GM23338 (cell line): ENCODE results near the gene C9orf85. TPM values are rescaled to one million over a fixed set of nuclear protein-coding genes. Genes with fewer than 3 reads are reported as not detected.

Experiments used
- ATAC-seq: fragments of 200-7000 bp; cut with Tn5 transposase; 3 replicates; pipeline ENCODE4 v1.9.1; 2020
- DNase-seq: peaks from one replicate; pipeline ENCODE4 v3.0.0-alpha.2; 2015; ENCODE audit warnings: low spot score
- H2AFZ ChIP-seq: fragments of 200-600 bp; sonication (generic); 2 replicates; pipeline ENCODE4 v1.8.0; 2016; ENCODE audit warnings: antibody characterized with exemption, mild to moderate bottlenecking, moderate library complexity
- H3F3A ChIP-seq: fragments of 200-600 bp; sonication (generic); replicated peaks from 2 replicates; pipeline ENCODE4 v1.8.0; 2017; ENCODE audit warnings: antibody characterized with exemption, mixed run types, low read depth
- H3K27ac ChIP-seq: fragments of 200-600 bp; sonication (generic); 2 replicates; pipeline ENCODE4 v1.6.1; 2016; ENCODE audit warnings: low read depth
- H3K27me3 ChIP-seq: fragments of 200-600 bp; sonication (generic); 2 replicates; pipeline ENCODE4 v1.8.0; 2016; ENCODE audit warnings: mild to moderate bottlenecking, mixed run types, moderate library complexity; ENCODE audit not compliant: insufficient read depth
- H3K36me3 ChIP-seq: fragments of 200-600 bp; sonication (generic); 2 replicates; pipeline ENCODE4 v1.8.0; 2016; ENCODE audit warnings: mild to moderate bottlenecking; ENCODE audit not compliant: insufficient read depth
- H3K4me1 ChIP-seq: fragments of 200-600 bp; sonication (generic); 2 replicates; pipeline ENCODE4 v1.8.0; 2016; ENCODE audit warnings: mild to moderate bottlenecking, moderate library complexity; ENCODE audit not compliant: insufficient read depth
- H3K4me2 ChIP-seq: fragments of 200-600 bp; sonication (generic); 2 replicates; pipeline ENCODE4 v1.7.1; 2017; ENCODE audit warnings: mixed run types
- H3K4me3 ChIP-seq: fragments of 200-600 bp; sonication (generic); 2 replicates; pipeline ENCODE4 v1.6.1; 2016; ENCODE audit warnings: mixed run types
- H3K79me2 ChIP-seq: fragments of 200-600 bp; sonication (generic); replicated peaks from 2 replicates; pipeline ENCODE4 v1.8.0; 2017; ENCODE audit warnings: mild to moderate bottlenecking; ENCODE audit not compliant: insufficient read depth
- H3K9me2 ChIP-seq: fragments of 200-600 bp; sonication (generic); 2 replicates; pipeline ENCODE4 v1.8.0; 2017; ENCODE audit not compliant: insufficient read depth
- H4K20me1 ChIP-seq: fragments of 200-600 bp; sonication (generic); replicated peaks from 2 replicates; pipeline ENCODE4 v1.8.0; 2017; ENCODE audit warnings: mild to moderate bottlenecking; ENCODE audit not compliant: insufficient read depth
- H3K27ac Mint-ChIP-seq: 2 replicates; pipeline ENCODE4 v1.8.0; 2020; ENCODE audit warnings: inconsistent platforms, mild to moderate bottlenecking, moderate library complexity, mixed read lengths
- H3K27me3 Mint-ChIP-seq: 3 replicates; pipeline ENCODE4 v1.8.0; 2022; ENCODE audit warnings: low read depth, mild to moderate bottlenecking, moderate library complexity, mixed read lengths, inconsistent platforms; ENCODE audit not compliant: insufficient read depth, poor library complexity
- H3K36me3 Mint-ChIP-seq: 3 replicates; pipeline ENCODE4 v1.8.0; 2021; ENCODE audit warnings: low read depth, mild to moderate bottlenecking, inconsistent platforms, moderate library complexity, mixed read lengths
- H3K4me1 Mint-ChIP-seq: 3 replicates; pipeline ENCODE4 v1.8.0; 2020; ENCODE audit warnings: mild to moderate bottlenecking, inconsistent platforms, mixed read lengths
- H3K4me3 Mint-ChIP-seq: 3 replicates; pipeline ENCODE4 v1.8.0; 2021; ENCODE audit warnings: moderate library complexity, mild to moderate bottlenecking, inconsistent platforms, mixed read lengths
- H3K9me3 Mint-ChIP-seq: 3 replicates; pipeline ENCODE4 v1.8.0; 2020; ENCODE audit warnings: moderate library complexity, mild to moderate bottlenecking, inconsistent platforms, mixed read lengths
- CREB1 ChIP-seq: fragments of 250-450 bp; sonication (Bioruptor Pico); IDR thresholded peaks from 2 replicates; pipeline ENCODE4 v1.5.0; 2020; ENCODE audit warnings: low read depth, mild to moderate bottlenecking, moderate library complexity
- EZH2 ChIP-seq: fragments of 200-600 bp; sonication (generic); IDR thresholded peaks from one replicate; pipeline ENCODE4 v1.8.0; 2017; ENCODE audit warnings: antibody characterized with exemption, mild to moderate bottlenecking, low read depth; ENCODE audit not compliant: unreplicated experiment
- EZH2phosphoT487 ChIP-seq: fragments of 200-600 bp; sonication (generic); IDR thresholded peaks from one replicate; pipeline ENCODE4 v1.8.1; 2018; ENCODE audit warnings: antibody characterized with exemption; ENCODE audit not compliant: unreplicated experiment
- STAT1 ChIP-seq: IDR thresholded peaks from one replicate; pipeline ENCODE4 v1.6.1; 2016; ENCODE audit warnings: antibody characterized with exemption; ENCODE audit not compliant: unreplicated experiment
- ZNF114 ChIP-seq: fragments of 250-450 bp; sonication (Bioruptor Pico); IDR thresholded peaks from 2 replicates; pipeline ENCODE4 v1.5.0; 2020; ENCODE audit warnings: mild to moderate bottlenecking, moderate library complexity
- polyA plus RNA-seq: library from polyadenylated mRNA; unstranded; fragments of >200 nt; fragmentation: Nextera tagmentation; extraction: Ambion mirVana; gene quantifications from 2 replicates; pipeline ENCODE4 v1.2.1, GENCODE V29; 2016
- total RNA-seq: library from RNA; depleted of rRNA; stranded (reverse); fragments of >200 nt; shearing (Covaris generic); gene quantifications from 2 replicates; pipeline ENCODE4 v1.2.3, GENCODE V29; 2014
- TF ChIP-seq, protein P1 (sequence below): fragments of 250-450 bp; sonication (Bioruptor Pico); IDR thresholded peaks from 2 replicates; pipeline ENCODE4 v1.5.0; 2020; ENCODE audit warnings: mild to moderate bottlenecking, moderate library complexity
- TF ChIP-seq, protein P2 (sequence below): IDR thresholded peaks from 2 replicates; pipeline ENCODE4 v1.6.1; 2016; ENCODE audit warnings: antibody characterized with exemption
- TF ChIP-seq, protein P3 (sequence below): IDR thresholded peaks from one replicate; pipeline ENCODE4 v1.6.1; 2018; ENCODE audit warnings: antibody characterized with exemption; ENCODE audit not compliant: unreplicated experiment
- TF ChIP-seq, protein P4 (sequence below), 2 experiments: fragments of 200-600 bp in 1 of 2; sonication (generic) in 1 of 2; conservative IDR thresholded peaks; 2 replicates each; pipeline versions ENCODE4 v1.5.1 to v1.6.1; 2016 to 2017; ENCODE audit warnings: antibody characterized with exemption in 2 of 2, low read depth in 2 of 2, mild to moderate bottlenecking in 2 of 2, moderate library complexity in 1 of 2

Gene C9orf85
- total and polyA plus RNA-seq, 2 experiments from 2014 or later: 10.3 to 20.8 TPM

DNA sequence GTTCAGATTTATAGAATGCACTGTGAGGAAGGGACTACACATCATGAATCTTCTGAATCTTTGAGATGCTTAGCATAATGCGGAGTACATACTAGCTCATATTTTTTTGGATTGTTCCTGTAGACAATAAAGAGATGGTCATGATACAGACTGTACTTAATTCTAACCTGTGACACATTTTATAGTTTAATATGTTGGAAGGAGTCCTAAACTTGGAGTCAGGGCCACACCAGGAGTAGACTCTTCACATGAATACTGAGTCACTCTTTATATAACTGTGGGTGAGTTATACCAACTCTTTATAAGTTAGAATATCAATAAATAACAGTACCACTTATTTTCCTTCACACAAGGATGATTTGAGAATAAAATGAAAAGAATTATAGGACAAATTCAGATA, 16.9 kb downstream of the C9orf85 start (continued):
- TF ChIP-seq, protein P1, sequence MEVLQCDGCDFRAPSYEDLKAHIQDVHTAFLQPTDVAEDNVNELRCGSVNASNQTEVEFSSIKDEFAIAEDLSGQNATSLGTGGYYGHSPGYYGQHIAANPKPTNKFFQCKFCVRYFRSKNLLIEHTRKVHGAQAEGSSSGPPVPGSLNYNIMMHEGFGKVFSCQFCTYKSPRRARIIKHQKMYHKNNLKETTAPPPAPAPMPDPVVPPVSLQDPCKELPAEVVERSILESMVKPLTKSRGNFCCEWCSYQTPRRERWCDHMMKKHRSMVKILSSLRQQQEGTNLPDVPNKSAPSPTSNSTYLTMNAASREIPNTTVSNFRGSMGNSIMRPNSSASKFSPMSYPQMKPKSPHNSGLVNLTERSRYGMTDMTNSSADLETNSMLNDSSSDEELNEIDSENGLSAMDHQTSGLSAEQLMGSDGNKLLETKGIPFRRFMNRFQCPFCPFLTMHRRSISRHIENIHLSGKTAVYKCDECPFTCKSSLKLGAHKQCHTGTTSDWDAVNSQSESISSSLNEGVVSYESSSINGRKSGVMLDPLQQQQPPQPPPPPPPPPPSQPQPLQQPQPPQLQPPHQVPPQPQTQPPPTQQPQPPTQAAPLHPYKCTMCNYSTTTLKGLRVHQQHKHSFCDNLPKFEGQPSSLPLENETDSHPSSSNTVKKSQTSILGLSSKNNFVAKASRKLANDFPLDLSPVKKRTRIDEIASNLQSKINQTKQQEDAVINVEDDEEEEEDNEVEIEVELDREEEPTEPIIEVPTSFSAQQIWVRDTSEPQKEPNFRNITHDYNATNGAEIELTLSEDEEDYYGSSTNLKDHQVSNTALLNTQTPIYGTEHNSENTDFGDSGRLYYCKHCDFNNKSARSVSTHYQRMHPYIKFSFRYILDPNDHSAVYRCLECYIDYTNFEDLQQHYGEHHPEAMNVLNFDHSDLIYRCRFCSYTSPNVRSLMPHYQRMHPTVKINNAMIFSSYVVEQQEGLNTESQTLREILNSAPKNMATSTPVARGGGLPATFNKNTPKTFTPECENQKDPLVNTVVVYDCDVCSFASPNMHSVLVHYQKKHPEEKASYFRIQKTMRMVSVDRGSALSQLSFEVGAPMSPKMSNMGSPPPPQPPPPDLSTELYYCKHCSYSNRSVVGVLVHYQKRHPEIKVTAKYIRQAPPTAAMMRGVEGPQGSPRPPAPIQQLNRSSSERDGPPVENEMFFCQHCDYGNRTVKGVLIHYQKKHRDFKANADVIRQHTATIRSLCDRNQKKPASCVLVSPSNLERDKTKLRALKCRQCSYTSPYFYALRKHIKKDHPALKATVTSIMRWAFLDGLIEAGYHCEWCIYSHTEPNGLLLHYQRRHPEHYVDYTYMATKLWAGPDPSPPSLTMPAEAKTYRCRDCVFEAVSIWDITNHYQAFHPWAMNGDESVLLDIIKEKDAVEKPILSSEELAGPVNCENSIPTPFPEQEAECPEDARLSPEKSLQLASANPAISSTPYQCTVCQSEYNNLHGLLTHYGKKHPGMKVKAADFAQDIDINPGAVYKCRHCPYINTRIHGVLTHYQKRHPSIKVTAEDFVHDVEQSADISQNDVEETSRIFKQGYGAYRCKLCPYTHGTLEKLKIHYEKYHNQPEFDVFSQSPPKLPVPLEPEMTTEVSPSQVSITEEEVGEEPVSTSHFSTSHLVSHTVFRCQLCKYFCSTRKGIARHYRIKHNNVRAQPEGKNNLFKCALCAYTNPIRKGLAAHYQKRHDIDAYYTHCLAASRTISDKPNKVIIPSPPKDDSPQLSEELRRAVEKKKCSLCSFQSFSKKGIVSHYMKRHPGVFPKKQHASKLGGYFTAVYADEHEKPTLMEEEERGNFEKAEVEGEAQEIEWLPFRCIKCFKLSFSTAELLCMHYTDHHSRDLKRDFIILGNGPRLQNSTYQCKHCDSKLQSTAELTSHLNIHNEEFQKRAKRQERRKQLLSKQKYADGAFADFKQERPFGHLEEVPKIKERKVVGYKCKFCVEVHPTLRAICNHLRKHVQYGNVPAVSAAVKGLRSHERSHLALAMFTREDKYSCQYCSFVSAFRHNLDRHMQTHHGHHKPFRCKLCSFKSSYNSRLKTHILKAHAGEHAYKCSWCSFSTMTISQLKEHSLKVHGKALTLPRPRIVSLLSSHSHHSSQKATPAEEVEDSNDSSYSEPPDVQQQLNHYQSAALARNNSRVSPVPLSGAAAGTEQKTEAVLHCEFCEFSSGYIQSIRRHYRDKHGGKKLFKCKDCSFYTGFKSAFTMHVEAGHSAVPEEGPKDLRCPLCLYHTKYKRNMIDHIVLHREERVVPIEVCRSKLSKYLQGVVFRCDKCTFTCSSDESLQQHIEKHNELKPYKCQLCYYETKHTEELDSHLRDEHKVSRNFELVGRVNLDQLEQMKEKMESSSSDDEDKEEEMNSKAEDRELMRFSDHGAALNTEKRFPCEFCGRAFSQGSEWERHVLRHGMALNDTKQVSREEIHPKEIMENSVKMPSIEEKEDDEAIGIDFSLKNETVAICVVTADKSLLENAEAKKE (CRISPR knock-in tag): no peak
- TF ChIP-seq STAT1: no peak
- TF ChIP-seq EZH2: no peak

DNA sequence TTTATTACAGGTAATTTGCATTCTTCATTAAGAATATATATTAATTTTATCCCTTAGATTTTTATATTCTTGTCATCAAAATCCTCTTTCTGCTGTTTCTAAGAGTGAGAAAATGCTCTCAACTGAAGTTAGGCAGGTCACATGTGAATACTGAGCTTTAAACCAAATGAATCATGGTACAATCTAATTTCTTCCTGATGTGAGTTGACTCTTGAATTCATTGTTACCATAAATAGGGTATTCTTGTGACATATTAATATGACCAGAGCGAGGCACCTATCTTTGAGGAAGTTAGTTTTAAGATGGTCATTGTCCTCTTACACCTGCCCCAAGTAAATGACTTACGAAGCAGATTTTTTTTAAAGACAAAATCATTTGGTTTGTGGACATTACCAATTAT, 17.4 kb downstream of the C9orf85 start:
- Histone ChIP-seq H3K4me2 (no peak overlapping the region), H3K27me3 (no peaks in the 10 kb centered on the region), H3K4me1 (peaks cover 34% of the 10 kb centered on the region), H3K36me3 (no peaks in the 10 kb centered on the region), H3K4me3 (no peak overlapping the region), H3K79me2 (peaks cover 94% of the 10 kb centered on the region), H2AFZ (no peak overlapping the region), H3F3A (no peaks in the 10 kb centered on the region), H4K20me1 (no peaks in the 10 kb centered on the region), H3K27ac (no peak overlapping the region), H3K9me2 (no peaks in the 10 kb centered on the region)
- H3K27ac Mint-ChIP-seq: no peak overlapping the region
- H3K36me3 Mint-ChIP-seq: peaks cover 4% of the 10 kb centered on the region; the same call in 2 of the 3 replicates
- no peaks in the 10 kb centered on the region for H3K27me3 Mint-ChIP-seq
- no peak for ATAC-seq
- H3K4me1 Mint-ChIP-seq: peaks cover 29% of the 10 kb centered on the region
- H3K9me3 Mint-ChIP-seq: no peaks in the 10 kb centered on the region
- TF ChIP-seq, protein P2, sequence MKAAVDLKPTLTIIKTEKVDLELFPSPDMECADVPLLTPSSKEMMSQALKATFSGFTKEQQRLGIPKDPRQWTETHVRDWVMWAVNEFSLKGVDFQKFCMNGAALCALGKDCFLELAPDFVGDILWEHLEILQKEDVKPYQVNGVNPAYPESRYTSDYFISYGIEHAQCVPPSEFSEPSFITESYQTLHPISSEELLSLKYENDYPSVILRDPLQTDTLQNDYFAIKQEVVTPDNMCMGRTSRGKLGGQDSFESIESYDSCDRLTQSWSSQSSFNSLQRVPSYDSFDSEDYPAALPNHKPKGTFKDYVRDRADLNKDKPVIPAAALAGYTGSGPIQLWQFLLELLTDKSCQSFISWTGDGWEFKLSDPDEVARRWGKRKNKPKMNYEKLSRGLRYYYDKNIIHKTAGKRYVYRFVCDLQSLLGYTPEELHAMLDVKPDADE: no peak
- TF ChIP-seq, protein P3, sequence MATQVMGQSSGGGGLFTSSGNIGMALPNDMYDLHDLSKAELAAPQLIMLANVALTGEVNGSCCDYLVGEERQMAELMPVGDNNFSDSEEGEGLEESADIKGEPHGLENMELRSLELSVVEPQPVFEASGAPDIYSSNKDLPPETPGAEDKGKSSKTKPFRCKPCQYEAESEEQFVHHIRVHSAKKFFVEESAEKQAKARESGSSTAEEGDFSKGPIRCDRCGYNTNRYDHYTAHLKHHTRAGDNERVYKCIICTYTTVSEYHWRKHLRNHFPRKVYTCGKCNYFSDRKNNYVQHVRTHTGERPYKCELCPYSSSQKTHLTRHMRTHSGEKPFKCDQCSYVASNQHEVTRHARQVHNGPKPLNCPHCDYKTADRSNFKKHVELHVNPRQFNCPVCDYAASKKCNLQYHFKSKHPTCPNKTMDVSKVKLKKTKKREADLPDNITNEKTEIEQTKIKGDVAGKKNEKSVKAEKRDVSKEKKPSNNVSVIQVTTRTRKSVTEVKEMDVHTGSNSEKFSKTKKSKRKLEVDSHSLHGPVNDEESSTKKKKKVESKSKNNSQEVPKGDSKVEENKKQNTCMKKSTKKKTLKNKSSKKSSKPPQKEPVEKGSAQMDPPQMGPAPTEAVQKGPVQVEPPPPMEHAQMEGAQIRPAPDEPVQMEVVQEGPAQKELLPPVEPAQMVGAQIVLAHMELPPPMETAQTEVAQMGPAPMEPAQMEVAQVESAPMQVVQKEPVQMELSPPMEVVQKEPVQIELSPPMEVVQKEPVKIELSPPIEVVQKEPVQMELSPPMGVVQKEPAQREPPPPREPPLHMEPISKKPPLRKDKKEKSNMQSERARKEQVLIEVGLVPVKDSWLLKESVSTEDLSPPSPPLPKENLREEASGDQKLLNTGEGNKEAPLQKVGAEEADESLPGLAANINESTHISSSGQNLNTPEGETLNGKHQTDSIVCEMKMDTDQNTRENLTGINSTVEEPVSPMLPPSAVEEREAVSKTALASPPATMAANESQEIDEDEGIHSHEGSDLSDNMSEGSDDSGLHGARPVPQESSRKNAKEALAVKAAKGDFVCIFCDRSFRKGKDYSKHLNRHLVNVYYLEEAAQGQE: no peak
- TF ChIP-seq STAT1 (no peak), EZH2 (no peak), EZH2phosphoT487 (no peak), CREB1 (CRISPR knock-in tag) (no peak), ZNF114 (no peak)
- TF ChIP-seq, protein P4, sequence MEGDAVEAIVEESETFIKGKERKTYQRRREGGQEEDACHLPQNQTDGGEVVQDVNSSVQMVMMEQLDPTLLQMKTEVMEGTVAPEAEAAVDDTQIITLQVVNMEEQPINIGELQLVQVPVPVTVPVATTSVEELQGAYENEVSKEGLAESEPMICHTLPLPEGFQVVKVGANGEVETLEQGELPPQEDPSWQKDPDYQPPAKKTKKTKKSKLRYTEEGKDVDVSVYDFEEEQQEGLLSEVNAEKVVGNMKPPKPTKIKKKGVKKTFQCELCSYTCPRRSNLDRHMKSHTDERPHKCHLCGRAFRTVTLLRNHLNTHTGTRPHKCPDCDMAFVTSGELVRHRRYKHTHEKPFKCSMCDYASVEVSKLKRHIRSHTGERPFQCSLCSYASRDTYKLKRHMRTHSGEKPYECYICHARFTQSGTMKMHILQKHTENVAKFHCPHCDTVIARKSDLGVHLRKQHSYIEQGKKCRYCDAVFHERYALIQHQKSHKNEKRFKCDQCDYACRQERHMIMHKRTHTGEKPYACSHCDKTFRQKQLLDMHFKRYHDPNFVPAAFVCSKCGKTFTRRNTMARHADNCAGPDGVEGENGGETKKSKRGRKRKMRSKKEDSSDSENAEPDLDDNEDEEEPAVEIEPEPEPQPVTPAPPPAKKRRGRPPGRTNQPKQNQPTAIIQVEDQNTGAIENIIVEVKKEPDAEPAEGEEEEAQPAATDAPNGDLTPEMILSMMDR (conservative IDR thresholded peaks at IDR 0.05; ENCODE audit: low read depth in 2 of 2): no peak
- no peak for DNase-seq
- H3K4me3 Mint-ChIP-seq: no peak overlapping the region
